Liver (tissue), 3 donors: ENCODE results near the gene PIP4K2B.

ENCODE experiments used
- ATF3 ChIP-seq: IDR thresholded peaks from 2 replicates; pipeline ENCODE4 v1.6.1; 2016; ENCODE audit warnings: antibody characterized with exemption
- CTCF ChIP-seq: fragments of 150-350 bp; IDR thresholded peaks from 2 replicates; pipeline ENCODE4 v1.5.1; 2017; ENCODE audit warnings: improper control_type of control experiment, low read depth, low read length; ENCODE audit not compliant: missing input control
- EGR1 ChIP-seq, 2 donors: IDR thresholded peaks; 2 replicates each; pipeline ENCODE4 v1.6.1; 2016 to 2018; ENCODE audit warnings: antibody characterized with exemption in 2 of 2, low read depth in 2 of 2
- FOXA1 ChIP-seq: IDR thresholded peaks from 2 replicates; pipeline ENCODE4 v1.6.1; 2016; ENCODE audit warnings: antibody characterized with exemption
- HNF4A ChIP-seq, 2 donors: conservative IDR thresholded peaks; 2 replicates each; pipeline ENCODE4 v1.6.1; 2016; ENCODE audit warnings: antibody characterized with exemption in 2 of 2, mild to moderate bottlenecking in 2 of 2
- MAX ChIP-seq: IDR thresholded peaks from 2 replicates; pipeline ENCODE4 v1.6.1; 2016; ENCODE audit warnings: antibody characterized with exemption
- RAD21 ChIP-seq, 2 donors: IDR thresholded peaks; 2 replicates each; pipeline ENCODE4 v1.6.1; 2016; ENCODE audit warnings: antibody characterized with exemption in 2 of 2, mild to moderate bottlenecking in 2 of 2
- RXRA ChIP-seq, 2 donors: IDR thresholded peaks; 2 replicates each; pipeline ENCODE4 v1.6.1; 2017 to 2018; ENCODE audit warnings: antibody characterized with exemption in 2 of 2, mild to moderate bottlenecking in 1 of 2
- SP1 ChIP-seq: IDR thresholded peaks from 2 replicates; pipeline ENCODE4 v1.6.1; 2018; ENCODE audit warnings: antibody characterized with exemption, mild to moderate bottlenecking
- TAF1 ChIP-seq: conservative IDR thresholded peaks from 2 replicates; pipeline ENCODE4 v1.6.1; 2016; ENCODE audit warnings: antibody characterized with exemption, mild to moderate bottlenecking
- YY1 ChIP-seq: IDR thresholded peaks from 2 replicates; pipeline ENCODE4 v1.6.1; 2016; ENCODE audit warnings: antibody characterized with exemption, mild to moderate bottlenecking
- donor health status: healthy.
- donor health status: healthy.

GRCh38 chr17:38720941-38721340 lies 78.4 kb downstream of the PIP4K2B start:
- TF ChIP-seq CTCF (no peak), SP1 (no peak), YY1 (no peak), EGR1 (IDR thresholded peaks at IDR 0.05; ENCODE audit: low read depth in 2 of 2) (no peak), ATF3 (no peak), RAD21 (IDR thresholded peaks at IDR 0.05) (no peak), HNF4A (conservative IDR thresholded peaks at IDR 0.05) (no peak), TAF1 (no peak), FOXA1 (no peak), RXRA (IDR thresholded peaks at IDR 0.05) (no peak), MAX (no peak)
